Ramos (cell line): ENCODE data around the gene FTH1.
"Not testable (repeated sequence)": the region's sequence is repeated elsewhere in the genome, so short reads cannot be mapped to it uniquely, and the experiment has no call there.

ENCODE experiments used
- in situ Hi-C: fragments of 300-500 bp; cut with MboI; formaldehyde crosslinking; loops from one replicate; pipeline ENCODE4 v1.14.3; 2022; ENCODE audit warnings: low sequenced_read_pairs; ENCODE audit not compliant: unreplicated experiment

FTH1 gene

GRCh38 chr11:61967116-61967923 lies at the start of gene FTH1:
Gene FTH1 (minus strand): TSS chr11:61967634. CDS start chr11:61967425, 209 bp downstream.
- in situ Hi-C loops = no loop called here

- in situ Hi-C loops = no loop called here
Observed at GRCh38 chr11:62015615-62016014, 48.2 kb upstream of the FTH1 start.

- in situ Hi-C loops = no loop called here
Observed at GRCh38 chr11:62013537-62014476, 46.4 kb upstream of the FTH1 start.

- in situ Hi-C loops = no loop called here
Observed at GRCh38 chr11:62012832-62013461, 45.5 kb upstream of the FTH1 start.

DNA sequence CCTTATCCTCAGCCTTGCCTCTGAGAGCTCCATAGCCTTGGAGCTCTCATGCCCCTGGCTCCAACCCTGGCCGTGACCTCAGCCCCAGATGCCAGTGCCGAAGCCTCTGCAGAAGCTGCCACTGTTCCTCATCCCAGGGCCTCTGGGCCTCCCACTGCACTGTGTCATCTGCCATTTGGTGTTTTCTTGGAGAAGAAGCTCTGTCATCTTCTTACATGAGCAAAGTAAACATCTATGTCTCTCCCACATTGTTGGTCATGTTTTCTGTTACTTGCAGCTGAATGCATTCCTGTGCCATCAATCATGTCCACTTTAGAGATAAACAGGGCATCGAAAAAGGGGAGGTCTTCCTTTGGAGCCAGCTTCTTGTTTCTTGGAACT lies 45.0 kb upstream of the FTH1 start:
- in situ Hi-C loops = no loop called here

DNA sequence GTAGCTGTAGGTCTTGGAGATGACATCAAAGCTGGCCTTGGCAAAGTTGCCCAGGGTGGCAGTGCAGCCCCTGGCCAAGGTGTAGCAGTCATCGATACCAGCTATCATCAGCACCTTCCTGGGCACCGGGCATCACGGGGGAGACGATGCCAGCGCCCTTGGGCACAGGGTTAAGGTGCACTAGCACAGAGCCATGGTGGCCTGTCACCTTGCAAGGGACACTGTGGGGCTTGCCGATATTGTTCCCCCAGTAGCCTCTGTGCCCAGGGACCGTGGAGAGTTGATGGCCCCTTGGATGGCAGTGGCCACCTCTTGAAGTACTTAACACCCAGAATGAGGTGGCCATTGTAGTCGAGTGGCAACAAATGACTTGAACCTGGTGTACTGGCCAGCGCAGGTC lies 44.4 kb upstream of the FTH1 start:
- in situ Hi-C loops = no loop called here

DNA sequence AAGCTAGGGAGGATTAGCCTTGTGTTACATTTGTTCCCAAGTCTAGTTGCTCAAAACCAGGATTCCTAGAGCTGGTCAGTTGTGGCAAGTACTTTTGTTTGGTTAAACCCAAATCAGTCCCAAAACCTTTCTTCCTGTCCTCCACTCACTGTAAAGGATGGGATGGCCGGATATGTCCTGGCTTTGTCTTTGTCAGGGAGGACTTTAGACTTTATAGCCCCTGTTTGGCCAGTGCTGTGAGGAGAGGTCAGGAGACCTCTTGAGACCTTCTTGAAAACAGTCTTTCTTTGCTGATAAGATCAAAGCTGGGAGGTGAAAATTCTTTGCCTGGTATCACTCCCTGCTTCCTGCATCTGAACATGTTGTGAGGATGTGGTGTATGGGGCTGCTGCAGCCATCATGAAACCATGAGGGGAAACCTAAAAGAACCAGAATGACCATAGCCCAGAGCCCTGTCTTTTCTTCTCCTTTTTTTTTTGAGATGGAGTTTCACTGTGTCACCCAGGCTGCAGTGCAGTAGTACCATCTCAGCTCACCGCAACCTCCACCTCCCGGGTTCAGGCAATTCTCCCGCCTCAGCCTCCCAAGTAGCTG lies 43.6 kb upstream of the FTH1 start:
- in situ Hi-C loops = no loop called here

DNA sequence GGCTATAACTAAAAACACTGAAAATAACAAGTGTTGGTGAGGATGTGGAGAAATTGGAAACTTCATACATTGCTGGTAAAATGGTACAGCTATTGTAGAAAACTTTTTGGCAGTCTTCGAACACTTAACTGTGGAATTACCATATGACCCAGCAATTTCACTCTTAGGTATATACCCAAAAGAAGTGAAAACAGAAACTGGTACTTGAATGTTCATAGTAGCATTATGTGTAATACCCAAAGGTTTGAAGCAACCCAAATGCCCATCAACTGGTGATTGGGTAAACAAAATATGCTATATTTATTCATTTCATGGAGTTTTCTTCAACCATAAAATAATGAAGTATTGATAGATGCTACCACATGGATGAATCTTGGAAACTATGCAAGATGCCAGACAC lies 40.8 kb upstream of the FTH1 start:
- in situ Hi-C loops = no loop called here

DNA sequence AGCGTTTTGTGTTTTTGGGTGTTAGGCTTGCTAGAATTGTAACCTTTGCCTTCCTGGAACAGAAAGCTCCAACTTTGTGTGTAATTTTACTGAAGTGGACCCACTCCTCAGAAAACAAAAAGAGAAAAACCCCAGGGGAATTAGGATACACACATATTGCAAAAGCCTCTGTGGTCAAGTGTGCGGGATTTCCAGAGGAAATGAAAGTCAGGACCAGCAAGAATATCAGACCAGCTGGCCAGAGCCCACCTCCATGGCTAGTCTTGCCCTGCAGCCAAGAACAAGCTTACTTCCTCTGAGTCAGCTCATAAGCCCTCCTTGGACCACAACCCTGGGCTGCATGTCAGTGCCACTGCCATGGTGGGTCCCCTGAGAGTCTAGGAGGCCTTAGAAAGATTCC lies 37.0 kb upstream of the FTH1 start:
- in situ Hi-C loops = no loop called here

DNA sequence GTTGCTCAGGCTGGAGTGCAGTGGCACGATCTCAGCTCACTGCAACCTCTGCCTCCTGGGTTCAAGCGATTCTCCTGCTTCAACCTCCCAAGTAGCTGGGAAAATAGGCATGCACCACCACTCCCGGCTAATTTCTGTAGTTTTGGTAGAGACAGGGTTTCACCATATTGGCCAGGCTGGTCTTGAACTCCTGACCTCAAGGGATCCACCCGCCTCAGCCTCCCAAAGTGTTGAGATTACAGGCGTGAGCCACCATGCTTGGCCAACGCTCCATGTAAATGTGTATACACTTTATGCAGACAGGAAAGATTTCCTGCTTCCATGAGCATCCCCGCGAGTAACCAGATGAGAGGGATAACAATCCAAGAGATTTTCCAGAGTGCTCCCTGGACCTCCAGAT lies 34.8 kb upstream of the FTH1 start:
- in situ Hi-C loops = not testable (repeated sequence)

DNA sequence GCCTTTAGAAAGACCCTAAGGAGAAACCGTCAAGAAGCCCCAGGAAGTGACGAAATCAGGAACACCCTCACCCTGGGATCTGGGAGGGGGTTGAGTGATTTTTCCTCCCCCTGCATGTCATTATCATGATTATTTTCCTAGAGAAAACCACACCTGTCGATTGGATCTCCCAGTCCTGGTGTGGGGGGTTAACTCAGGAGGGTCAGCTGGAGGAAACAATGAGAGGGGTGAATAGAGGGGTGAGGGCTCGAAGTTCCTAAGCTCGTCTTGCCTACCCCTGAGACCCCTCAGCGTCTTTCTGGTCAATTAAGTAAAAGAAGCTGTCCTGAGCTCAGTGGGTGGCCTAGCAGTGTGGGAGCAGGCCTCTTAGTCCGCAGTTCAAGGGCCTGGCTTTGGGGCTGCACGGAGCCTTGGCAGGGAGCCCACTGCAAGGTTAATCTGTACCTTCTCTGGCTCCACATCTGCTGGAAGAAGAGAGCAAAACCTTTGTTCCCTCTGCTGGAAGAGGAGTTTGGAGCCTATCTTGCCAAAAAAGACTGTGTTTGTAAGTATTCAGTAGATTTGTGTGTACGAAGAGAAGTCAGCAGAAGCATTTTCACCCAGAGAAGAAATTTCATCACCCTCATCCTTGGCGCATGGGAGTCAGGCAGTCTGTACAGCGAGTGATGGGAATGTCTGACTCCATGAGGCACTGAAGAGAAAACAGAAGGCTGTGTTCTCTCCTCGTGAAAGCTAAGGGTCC lies 34.2 kb upstream of the FTH1 start:
- in situ Hi-C loops = no loop called here

GRCh38 chr11:62000539-62001446 lies 33.4 kb upstream of the FTH1 start:
- in situ Hi-C loops = no loop called here

- in situ Hi-C loops = no loop called here
Observed at GRCh38 chr11:61999141-61999975, 31.9 kb upstream of the FTH1 start.

GRCh38 chr11:61996933-61997332 lies 29.5 kb upstream of the FTH1 start:
- in situ Hi-C loops = no loop called here

DNA sequence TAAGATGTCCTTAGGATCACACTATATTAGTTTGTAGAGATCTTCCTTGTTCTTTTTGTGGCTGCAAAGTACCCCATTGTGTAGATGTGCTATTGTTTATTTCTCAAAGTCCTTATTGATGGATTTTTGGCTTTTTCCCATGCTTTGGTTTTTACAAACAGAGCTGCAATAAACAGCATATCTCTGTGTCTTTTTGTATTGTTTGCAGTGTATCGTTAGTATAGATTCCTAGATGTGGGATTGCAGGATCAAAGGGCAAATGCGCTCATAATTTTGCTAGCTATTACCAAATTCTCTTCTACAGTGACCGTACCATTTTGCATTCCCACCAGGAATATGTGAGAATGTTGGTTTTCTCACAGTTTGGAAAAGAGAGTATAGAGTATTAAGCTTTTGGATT lies 27.5 kb upstream of the FTH1 start:
- in situ Hi-C loops = no loop called here

- in situ Hi-C loops = no loop called here
Observed at GRCh38 chr11:61985869-61986268, 18.4 kb upstream of the FTH1 start.

GRCh38 chr11:61983419-61983818 lies 16.0 kb upstream of the FTH1 start:
- in situ Hi-C loops = no loop called here
